ENCODE results near the gene GNG8. TPM values are rescaled to one million over a fixed set of nuclear protein-coding genes. Genes with fewer than 3 reads are reported as not detected.

GNG8 gene
- total RNA-seq, 1 experiment from 2014 or later = not detected

DNA sequence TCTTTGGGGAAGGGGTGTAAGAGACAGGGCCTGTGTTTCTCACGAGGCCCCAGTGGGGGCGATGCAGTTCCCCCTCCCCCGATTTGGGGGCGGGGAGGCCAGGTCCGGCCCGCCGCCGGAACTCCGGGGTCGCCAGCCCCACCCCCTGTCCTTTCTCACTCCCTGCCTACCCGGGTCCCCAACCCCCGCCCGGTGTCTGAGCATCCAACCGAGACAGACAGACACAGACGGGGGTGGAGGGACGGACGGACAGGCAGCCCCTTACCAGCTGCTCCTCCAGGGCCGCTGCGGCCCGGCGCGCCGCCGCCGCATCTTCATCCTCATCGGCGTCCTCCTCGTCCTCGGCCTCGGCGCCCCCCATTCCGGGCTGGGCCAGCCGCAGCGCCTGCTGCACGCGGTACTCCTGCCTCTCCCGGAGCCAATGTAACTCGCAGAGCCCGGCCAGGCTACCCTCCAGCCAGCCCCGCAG, 24.6 kb upstream of the GNG8 start:
- Histone ChIP-seq H3K36me3 (ENCODE audit: insufficient read depth, low read length, poor library complexity, severe bottlenecking) (no peaks in the 10 kb centered on the region), H3K9me3 (ENCODE audit: low read depth, low read length, poor library complexity, severe bottlenecking) (no peaks in the 10 kb centered on the region), H3K4me1 (ENCODE audit: insufficient read depth, low read length, poor library complexity, severe bottlenecking) (peaks cover 15% of the 10 kb centered on the region), H3K27ac (ENCODE audit: low read depth, low read length, poor library complexity, severe bottlenecking) (no peak overlapping the region), H3K27me3 (replicated peaks; ENCODE audit: insufficient read depth, low read depth, low read length, poor library complexity) (no peaks in the 10 kb centered on the region), H3K4me3 (ENCODE audit: low read depth, low read length, poor library complexity, severe bottlenecking) (peak overlapping the region; percentile 46)
- intact Hi-C loops (cut with micrococcal nuclease; ENCODE audit: unreplicated experiment) = loop anchor here (2.0 kb wide), 2 partner anchors 26 to 130 kb away; no protein-coding TSS in a partner anchor
- BruUV-seq (replicated peaks) = no TSS peak
- CTCF ChIA-PET = interaction anchor here (0.6 to 2.7 kb wide), 6 partner anchors 23 to 282 kb away, joined by 3 to 35 read pairs (median 10); partner anchors contain the start of gene CALM3
- no peak for DNase-seq (ENCODE audit: low spot score)
- TF ChIP-seq CTCF (conservative IDR thresholded peaks at IDR 0.05; ENCODE audit: low read depth, low read length) (no peak), EZH2 (IDR thresholded peaks at IDR 0.05; ENCODE audit: borderline replicate concordance, low read depth, low read length, poor library complexity, severe bottlenecking) (no peak)
- POLR2A ChIA-PET (ENCODE audit: low non-redundant PET) = no interaction called here

- ChIA-PET POLR2A (ENCODE audit: low non-redundant PET) (interaction anchor here (0.6 kb wide), 1 partner anchor 35 kb away, joined by 3 read pairs; no protein-coding TSS in a partner anchor), CTCF (no interaction called here)
- BruUV-seq (replicated peaks) = no TSS peak
- intact Hi-C loops (cut with micrococcal nuclease; ENCODE audit: unreplicated experiment) = loop anchor here (2.0 kb wide), 2 partner anchors 25 to 129 kb away; no protein-coding TSS in a partner anchor
- Histone ChIP-seq H3K36me3 (ENCODE audit: insufficient read depth, low read length, poor library complexity, severe bottlenecking) (no peaks in the 10 kb centered on the region), H3K4me1 (ENCODE audit: insufficient read depth, low read length, poor library complexity, severe bottlenecking) (peaks cover 15% of the 10 kb centered on the region), H3K27me3 (replicated peaks; ENCODE audit: insufficient read depth, low read depth, low read length, poor library complexity) (no peaks in the 10 kb centered on the region), H3K27ac (ENCODE audit: low read depth, low read length, poor library complexity, severe bottlenecking) (no peak overlapping the region), H3K4me3 (ENCODE audit: low read depth, low read length, poor library complexity, severe bottlenecking) (peak overlapping the region; percentile 46), H3K9me3 (ENCODE audit: low read depth, low read length, poor library complexity, severe bottlenecking) (no peaks in the 10 kb centered on the region)
- no peak for TF ChIP-seq EZH2 (IDR thresholded peaks at IDR 0.05; ENCODE audit: borderline replicate concordance, low read depth, low read length, poor library complexity, severe bottlenecking)
- no peak for TF ChIP-seq CTCF (conservative IDR thresholded peaks at IDR 0.05; ENCODE audit: low read depth, low read length)
- peak; percentile 24 for DNase-seq (ENCODE audit: low spot score)
These were observed 24.1 kb upstream of the GNG8 start for GRCh38 chr19:46660008-46660517.

- BruUV-seq (replicated peaks) = no TSS peak
- no peak overlapping the region for H3K27ac ChIP-seq (ENCODE audit: low read depth, low read length, poor library complexity, severe bottlenecking)
- ChIA-PET CTCF (interaction anchor here (0.6 to 0.7 kb wide), 2 partner anchors 90 to 122 kb away, joined by 3 to 7 read pairs; no protein-coding TSS in a partner anchor), POLR2A (ENCODE audit: low non-redundant PET) (interaction anchor here (0.6 kb wide), 1 partner anchor 36 kb away, joined by 3 read pairs; no protein-coding TSS in a partner anchor)
- H3K4me3 ChIP-seq (ENCODE audit: low read depth, low read length, poor library complexity, severe bottlenecking) = peak overlapping the region; percentile 46
- H3K27me3 ChIP-seq (replicated peaks; ENCODE audit: insufficient read depth, low read depth, low read length, poor library complexity) = no peaks in the 10 kb centered on the region
- DNase-seq (ENCODE audit: low spot score) = peak; percentile 33
- no peaks in the 10 kb centered on the region for H3K9me3 ChIP-seq (ENCODE audit: low read depth, low read length, poor library complexity, severe bottlenecking)
- TF ChIP-seq EZH2 (IDR thresholded peaks at IDR 0.05; ENCODE audit: borderline replicate concordance, low read depth, low read length, poor library complexity, severe bottlenecking) (no peak), CTCF (conservative IDR thresholded peaks at IDR 0.05; ENCODE audit: low read depth, low read length) (no peak)
- H3K4me1 ChIP-seq (ENCODE audit: insufficient read depth, low read length, poor library complexity, severe bottlenecking) = peaks cover 15% of the 10 kb centered on the region
- intact Hi-C loops (cut with micrococcal nuclease; ENCODE audit: unreplicated experiment) = loop anchor here (2.0 kb wide), 2 partner anchors 25 to 129 kb away; no protein-coding TSS in a partner anchor
- H3K36me3 ChIP-seq (ENCODE audit: insufficient read depth, low read length, poor library complexity, severe bottlenecking) = no peaks in the 10 kb centered on the region
These were observed 23.4 kb upstream of the GNG8 start for GRCh38 chr19:46659151-46660007.
